ENCODE measurements around the gene NPEPL1.

Gene NPEPL1

DNA sequence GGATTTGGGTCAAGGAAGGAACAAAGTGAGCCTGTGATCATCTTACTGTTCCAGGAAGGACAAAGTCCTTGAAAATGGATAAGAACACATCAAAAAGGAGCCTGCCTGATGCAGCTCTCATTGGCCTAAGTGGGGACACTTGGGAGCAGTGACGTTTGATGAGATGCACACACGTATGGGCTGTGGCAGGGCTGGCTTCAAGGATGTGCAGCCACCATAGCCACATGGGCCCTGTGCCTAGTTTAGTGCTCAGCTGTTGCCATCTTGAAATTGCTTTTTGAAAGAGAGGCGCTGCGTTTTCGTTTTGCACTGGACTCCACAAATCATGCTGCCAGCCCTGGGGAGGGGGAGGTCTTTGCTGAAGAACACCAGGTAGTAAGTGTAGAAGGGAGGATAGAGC lies 6.6 kb upstream of the NPEPL1 start:
- DNase-seq: no peak

DNA sequence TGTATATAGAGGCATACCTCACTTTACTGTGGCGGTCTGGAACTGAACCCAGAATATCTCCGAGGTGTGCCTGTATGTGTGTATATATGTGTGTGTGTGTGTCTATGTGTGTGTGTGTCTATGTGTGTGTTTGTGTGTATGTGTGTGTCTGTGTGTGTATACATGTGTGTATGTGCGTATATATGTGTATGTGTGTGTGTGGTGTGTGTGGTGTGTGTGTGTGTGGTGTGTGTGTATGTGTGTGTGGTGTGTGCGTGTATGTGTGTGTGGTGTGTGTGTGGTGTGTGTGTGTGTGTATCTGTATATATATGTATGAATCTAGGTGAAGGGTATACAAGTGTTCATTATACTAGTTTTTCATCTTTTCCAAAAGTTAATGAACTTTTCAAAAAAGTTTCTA lies 4.2 kb upstream of the NPEPL1 start:
- DNase-seq: no peak

DNA sequence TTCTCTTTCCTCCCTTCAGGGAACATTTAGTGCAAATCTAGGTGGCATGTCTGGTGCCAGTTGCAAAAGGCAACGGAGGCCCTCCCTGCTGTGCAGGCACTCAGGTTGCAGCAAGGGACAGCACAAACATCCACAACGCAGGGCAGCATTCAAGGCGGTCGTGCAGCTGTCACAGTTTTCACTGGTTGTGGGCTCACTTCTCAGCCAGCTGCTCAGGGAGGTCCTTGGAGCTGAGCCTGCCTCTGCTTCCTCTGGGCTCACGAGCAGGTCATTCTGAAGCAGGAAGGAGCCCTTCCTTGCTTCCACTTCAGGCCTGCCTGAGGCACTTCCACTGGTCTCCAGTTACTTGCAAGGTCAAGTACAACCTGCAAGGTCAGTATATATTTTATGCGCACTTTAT lies 3.8 kb upstream of the NPEPL1 start:
- DNase-seq: peak; percentile 93

DNA sequence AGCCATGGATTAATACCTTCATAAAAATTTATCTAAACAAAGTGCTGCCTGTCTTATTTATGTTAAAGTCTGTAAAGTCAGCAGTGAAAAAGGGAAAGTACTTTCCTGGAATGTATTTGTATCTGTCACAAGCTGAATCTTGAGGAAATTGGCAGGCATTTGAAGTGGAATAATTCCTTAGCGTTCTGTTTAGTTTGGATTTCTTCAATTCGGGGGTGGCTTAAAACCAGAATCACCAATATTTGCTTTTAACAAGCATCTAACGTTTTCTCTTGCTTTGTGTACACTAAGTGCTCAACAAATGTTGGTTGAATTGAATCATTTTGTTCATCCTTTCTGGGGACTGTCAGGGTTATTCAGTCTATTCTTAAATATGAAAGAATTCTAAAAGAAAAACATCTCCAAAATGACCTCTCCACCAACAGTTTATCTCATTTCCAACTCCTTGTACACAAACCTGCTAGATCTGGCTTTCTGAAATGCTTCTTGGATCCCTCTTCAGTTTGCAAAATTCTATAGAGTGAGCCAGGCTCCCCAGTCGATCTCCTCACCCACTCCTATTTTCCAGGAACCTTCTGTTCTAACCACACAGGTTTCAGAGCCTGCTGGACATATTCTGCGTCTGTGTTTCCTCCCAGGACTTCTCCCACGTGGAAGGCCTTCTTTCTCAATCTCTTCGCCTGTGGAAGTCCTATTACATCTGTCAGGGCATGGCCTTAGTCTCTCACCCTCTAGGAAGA lies 2.0 kb upstream of the NPEPL1 start:
- DNase-seq: no peak

DNA sequence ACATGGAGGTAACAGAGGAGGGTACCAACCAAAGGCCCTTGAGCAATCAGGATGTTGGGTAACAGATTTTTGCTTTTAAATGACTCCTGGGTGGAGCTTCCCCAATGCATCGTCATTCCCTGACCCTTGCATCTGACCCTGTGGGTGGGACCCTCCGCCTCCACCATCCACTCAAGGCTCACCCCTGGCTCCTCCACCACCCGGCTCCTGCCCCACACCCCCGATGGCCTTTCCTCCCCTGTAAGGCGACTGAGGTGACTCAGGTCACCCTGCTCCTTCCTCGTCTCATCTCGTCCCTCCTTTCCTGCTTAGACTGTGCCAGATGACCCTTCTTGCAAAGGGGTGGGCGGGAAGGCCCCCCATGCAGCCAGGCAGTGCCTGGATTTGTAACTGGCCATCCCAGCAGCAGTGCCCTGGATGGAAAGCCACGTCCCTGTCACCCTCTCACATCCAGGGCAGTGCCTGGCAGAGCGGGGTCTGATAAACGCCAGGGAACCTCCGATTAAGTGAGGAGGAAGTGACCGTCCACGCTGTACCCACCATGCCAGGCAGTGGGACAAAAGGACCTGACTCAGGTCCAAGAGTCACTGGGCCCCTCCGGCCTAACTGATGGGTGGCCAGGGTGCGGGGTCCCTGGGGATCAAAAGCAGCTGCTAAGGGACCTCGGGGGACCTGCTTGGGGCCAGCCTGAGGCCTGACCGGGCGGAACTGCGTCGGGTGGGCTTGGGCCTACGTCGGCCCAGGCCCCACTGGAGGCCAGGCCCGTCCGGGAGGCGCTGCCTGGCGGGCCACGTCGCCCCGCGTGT lies 624 bp upstream of the NPEPL1 start:
- DNase-seq: no peak

DNA sequence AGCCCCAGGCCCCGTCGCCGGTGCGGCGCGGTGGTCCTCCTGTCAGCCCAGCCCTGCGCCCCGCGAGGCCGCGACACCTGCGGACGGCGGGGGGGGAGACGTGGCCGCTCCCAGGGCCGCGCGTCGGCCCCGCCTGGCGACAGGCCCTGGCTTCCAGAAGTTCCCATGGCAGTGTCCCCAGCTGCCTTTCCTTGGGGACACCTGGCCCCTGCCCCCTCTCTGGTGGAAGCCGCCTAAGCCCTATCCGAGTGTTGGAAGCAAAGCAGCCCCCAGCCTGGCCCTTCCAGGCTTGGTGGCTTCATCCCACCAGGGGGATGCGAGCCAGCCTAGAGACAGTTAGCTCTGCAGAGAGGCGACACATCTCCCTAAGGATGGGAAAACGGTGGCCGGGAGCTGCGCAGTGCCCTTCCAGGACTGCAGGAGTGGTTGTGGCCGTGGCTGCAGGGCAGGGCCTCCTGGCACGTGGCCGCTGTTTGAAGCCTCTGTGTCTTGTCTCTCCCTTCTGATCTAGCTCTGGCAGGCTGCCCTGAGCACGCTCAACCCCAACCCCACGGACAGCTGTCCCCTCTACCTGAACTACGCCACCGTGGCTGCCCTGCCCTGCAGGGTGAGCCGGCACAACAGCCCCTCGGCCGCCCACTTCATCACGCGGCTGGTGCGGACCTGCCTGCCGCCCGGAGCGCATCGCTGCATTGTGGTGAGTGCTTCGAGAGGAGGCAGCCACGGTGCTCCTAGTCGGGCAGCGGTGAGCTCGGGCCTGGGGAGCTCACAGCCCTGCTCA lies 816 bp downstream of the NPEPL1 start:
- no peak for DNase-seq

DNA sequence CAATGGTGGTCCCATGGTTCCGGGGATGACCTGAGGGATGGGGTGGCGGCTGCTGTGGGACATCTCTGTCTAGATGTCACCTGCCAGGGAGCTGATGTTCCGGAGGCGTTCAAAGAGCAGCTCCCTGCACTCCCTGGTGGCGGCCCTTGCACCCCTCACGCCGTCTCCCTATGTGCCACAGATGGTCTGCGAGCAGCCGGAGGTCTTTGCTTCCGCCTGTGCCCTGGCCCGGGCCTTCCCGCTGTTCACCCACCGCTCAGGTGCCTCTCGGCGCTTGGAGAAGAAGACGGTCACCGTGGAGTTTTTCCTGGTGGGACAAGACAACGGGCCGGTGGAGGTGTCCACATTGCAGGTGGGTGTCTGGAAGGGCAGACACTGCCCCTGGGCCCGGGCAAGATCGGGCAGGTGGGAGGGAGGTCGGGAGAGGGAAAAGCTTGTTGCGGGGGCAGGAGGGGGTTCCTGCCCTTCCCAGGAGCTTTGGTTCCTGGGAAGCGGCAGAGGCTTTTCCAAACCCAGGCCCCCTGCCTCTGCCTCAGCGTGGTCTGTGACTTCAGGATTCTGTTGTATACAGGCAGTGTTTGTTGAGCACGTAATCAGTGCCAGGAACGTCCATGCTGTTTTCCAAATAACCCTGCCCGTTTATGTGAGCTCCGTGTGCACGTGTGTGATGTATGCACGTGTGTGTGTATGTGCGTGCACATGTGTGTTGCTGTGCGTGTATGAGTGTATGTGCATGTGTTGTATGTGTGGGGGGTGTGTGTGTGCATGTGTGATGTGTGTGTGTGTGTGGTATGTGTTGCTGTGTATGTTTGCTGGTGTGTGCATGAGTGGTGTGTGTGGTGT lies 1.9 kb downstream of the NPEPL1 start:
- no peak for DNase-seq

DNA sequence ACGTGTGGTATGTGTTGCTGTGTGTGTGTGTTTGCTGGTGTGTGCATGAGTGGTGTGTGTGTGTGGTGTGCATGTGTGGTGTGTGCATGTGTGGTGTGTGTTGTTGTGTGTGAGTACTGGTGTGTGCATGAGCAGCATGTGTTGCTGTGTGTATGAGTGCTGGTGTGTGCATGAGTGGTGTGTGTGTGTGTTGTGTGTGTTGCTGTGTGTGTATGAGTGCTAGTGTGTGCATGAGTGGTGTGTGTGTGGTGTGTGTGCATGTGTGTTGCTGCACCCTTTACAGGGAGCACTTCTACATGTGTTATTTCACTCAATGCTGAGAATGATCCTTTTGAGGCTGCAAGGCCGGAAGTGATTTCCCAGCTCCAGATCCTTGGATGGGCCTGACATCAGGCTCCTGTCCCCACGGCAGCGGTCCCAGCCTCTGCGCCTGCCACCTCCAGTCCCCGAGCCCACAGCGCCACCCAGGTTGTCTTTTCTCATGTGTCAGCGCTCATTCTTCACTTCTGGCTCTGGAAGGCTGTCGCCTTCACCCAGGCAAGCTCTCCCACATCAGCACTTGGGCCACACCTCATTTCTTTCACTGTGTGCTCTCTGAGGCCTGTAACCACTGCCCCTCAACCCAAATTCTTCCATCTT lies 2.6 kb downstream of the NPEPL1 start:
- no peak for DNase-seq

DNA sequence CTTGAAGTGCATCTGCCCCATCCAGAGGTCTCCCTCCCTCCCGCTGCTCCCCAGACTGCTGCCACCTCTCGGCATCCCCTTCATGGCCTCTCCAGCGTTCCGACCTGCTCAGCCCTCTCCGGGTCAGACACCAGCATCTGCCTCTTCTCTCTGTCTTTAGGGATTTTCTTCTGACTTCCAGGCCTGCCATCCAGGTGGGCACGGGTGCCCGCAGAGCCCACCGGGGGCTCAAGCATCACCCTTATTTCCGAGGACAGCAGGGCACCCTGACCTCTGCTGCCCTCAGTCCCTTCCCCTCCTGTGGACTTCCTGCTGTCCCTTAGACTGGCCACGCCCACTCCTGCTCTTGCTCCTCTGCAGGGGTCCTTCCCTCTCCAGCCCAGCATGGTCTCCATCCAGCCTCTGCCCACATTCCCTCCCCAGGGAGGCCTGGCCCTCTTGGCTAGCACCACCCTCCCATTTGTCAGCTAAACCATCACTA lies 3.3 kb downstream of the NPEPL1 start:
- DNase-seq: no peak

DNA sequence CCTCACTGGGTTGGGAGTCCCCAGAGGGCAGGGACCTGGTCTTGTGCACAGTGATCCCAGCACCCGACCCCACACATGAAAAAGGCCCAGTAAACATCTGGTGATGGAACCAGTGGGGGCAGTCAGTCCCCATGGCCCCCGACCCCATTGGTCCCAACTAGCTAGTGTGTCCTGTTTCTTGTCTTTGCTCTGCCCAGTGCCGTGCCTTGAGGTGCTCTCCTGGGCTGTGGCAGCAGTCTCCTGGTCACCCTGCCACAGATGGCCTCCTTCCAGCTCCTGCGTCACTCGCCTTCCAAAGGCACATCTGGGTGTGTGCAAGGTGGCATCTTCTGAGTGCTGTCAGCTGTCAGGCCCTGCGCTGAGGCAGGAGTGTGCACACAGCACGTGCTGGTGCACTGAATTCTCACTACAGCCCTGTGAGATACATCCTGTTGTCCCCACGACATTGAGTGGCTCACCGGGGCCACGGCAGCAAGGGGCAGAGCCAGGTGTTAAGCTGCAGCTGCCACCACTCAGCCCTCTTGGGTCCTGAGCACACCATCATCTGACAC lies 3.9 kb downstream of the NPEPL1 start:
- DNase-seq: no peak

DNA sequence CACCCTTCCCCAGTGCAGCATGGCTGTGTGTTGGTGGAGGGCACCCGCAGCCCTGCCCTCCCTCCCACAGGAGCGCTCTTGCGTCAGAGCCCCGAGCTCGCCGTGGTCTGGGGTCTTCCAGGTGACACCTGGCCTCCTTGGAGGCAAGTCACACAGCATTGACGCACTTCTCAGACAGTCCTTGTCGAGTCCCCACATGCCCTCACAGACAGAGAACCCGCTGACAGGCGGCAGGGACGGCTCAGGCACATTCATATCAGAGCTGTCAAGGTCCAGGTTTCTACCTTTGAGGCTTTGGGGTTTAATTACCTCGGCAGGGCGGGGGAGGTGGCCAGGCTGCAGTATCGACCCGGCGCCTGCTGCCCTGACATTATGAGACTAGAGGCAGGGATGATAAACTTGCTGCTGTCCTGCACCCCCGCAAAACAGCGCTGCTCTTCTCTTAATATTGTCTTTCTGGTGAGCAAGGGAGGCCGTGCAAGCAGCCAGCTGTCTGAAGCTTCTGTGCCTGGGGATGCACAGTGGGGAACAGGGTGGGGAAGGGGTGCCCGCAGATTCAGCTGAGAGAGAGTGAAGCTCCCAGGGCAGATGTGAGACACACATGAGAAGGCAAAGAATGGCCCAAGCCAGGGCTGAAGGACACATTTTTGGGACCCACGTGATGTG lies 4.7 kb downstream of the NPEPL1 start:
- DNase-seq: peak; percentile 8

DNA sequence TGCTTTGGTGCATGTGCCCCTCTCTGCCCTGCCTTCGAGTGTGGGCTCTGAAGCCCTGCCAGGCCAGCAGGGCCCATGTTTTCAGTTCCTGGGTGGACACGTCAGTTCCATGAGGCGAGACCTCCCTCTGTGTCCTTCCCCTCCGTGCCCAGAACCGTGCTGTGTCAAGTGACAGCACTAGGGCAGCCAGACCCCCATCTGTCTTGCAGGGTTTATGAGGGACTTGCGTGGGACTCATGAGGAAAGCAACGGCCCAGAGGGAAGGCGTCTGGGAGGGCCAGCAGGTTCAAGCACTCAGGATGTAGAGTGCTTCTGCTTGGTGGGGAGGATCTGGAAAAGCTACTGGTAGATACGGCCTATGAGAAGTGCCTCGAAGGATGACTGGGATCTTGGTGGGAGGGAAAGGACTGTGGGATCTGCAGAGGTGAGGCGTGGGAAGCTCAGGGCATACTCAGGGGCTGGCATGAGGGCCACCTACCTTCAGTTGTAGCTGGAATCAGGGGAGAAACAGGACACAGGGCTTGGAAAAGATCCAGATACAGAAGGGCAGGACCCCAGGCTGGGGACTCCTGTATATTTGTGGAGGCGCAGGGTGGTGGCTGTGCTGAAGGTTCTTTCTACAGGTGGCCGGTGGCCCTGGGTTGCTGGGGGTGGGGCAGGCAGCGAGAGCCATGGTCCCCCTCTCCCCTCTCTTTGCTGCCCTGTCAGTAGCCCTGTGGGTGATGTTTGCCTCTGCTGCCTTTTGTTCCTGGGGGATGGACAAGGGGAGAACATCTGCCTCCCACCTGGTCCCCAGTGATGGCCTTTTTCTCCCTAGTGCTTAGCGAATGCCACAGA lies 5.5 kb downstream of the NPEPL1 start:
- DNase-seq: no peak

DNA sequence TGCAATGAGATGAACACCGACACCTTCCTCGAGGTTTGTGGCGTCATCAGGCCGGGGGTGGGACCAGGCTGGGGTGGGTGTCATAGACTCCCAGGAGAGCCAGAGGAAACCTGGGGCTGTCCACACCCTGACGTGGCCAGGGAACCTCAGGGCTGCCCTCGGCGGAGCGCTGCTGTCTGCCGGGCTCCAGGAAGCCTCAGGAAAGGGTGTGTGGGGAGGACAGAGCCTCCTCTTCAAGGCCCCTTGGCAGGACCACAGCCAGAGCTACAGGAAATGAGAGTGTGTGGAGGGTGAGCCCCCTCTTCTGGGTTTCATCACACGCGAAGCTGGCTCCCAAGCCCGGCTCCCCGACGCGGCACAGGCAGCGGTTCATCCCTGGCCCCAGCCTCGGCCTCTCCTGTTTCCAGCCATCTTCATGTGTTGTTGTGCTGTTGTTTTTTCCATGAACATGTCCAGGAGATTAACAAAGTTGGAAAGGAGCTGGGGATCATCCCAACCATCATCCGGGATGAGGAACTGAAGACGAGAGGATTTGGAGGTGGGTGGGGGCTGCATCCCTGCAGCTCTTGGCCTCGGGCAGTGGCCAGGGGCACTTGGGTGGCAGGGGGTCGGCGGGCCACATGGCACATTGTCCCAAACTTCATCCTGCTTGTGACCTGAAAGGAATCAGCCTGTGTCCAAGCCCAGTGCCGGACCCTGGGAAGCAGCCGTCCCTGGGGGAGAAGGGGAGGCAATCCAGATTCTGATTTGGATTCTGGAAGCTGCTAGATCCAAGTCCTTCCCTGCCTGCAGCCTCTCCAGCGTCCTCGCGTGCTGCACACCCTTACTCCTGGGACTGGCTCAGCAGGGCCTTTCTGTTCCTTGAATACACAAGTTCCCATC lies 6.4 kb downstream of the NPEPL1 start:
- DNase-seq: no peak

DNA sequence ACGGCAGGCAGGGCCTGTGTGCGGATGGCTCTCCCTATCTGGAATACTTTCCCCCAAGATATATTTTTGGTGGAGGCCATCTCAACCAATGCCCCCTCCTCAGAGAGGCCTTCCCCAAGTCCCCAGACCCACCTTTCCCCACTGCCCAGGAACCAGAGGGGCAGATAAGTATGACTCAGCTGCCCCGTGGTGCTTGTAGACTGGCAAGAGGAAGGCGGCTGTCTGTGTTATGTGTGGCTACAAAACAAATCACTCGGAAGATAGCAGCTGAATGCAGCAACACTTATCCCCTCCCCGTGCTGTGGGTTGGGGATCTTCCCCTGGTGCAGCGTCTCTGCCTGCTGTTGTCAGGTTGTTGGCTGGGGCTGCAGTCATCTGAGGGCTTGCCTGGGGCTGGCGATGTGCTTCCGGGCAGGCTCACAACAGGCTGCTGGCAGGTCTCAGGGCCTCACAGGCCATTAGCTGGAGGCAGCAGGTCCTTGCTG lies 7.1 kb downstream of the NPEPL1 start:
- DNase-seq: no peak

DNA sequence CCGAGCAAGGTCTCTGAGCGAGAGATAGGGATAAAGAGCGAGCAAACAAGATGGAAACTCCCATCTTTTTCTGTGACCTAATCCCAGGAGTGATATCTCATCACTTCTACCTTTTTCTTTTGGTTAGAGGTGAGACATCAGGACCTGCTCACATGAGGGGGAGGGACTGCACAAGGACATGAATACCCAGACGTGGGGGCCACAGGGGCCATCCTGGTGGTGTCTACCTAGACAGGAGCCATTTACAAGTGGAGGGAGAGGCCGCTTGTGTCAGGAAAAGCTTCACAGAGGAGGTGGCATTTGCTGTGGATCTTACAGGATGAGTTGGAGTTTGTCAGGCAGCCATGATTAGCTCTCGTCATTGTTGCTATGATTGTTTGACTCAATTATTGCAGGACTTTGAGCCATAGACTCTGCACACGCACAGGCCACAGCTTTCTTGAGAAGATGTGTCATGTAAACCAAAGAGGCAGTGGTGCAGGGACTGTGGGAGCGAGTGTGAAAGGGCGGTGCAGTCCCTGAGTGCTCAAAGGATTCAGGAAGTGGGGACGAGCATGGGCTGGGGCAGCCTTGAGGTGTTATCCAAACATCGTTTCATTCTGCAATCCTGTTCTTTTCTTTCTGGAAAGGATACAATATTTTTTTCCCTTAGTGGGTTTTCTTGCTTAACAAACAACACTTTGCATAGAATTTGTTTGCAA lies 7.7 kb downstream of the NPEPL1 start:
- no peak for DNase-seq

DNA sequence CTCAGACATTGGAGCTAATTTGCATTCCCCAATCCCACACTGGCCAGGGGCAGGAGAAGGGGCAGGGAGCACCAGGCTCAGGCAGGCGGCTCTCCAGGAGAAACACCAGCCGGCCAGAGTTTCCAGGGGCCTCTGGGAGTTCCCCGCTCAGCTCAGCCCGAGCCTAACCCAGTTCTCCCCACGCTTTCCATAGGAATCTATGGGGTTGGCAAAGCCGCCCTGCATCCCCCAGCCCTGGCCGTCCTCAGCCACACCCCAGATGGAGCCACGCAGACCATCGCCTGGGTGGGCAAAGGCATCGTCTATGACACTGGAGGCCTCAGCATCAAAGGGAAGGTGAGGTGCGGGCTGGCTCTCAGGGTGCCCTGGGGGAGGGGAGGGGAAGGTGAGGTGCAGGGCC lies 8.2 kb downstream of the NPEPL1 start:
- DNase-seq: no peak

DNA sequence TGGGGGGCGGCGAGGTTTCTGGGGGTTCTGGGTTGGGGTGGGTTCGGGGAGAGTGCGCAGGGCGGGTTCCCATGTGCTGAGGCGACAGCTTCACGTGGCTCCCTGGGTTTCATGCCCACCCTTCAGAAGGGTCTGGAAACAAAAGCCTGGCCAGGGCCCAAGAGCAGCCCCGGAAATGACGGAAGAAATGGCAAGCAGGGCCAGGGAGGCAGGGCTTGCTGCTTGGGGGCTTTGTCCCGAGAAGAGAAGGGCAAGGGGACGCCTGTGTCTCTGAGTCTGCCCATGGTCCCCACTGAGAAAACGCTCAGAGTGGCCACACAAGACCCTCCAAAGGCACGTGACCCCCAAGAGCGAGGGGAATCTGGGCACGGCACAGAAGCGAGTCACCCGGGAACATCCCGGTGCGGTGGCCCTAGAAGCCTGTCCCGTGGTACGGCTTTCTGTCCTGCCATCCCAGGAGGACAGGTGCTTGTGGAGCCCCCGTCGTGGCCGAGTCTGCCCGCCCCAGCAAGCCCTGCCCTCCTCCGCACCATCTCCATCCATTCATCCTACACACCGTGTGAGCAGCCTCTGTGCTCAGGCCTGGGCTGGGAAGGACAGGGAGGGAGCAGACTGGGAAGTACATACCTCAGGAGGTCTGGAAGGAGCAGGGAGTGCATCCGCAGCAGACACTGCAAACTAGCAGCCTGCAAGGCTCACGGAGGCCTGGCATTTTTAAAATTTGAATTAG lies 9.0 kb downstream of the NPEPL1 start:
- DNase-seq: no peak

DNA sequence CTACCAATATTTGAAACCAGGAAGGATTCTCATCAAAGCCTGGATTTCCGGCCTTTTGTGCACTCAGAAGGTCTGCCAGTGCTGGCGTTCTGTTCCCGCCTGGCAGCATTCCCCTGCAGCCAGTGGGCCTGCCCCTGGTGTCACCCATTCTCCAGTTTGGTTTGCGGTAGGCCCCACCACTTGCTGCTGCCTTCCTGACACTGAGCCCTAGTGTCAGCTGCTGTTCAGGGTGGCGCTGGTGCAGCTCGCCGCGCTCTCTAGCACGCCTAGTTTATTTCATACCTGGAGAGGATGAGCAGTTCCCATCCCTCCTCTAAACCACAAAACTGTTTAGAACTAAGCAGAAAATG lies 9.5 kb downstream of the NPEPL1 start:
- DNase-seq: no peak
